ENCODE measurements around the gene GGCT. TPM values are rescaled to one million over a fixed set of nuclear protein-coding genes. Genes with fewer than 3 reads are reported as not detected.

The GGCT gene
- total RNA-seq, 1 experiment from 2014 or later: 67.6 TPM

DNA sequence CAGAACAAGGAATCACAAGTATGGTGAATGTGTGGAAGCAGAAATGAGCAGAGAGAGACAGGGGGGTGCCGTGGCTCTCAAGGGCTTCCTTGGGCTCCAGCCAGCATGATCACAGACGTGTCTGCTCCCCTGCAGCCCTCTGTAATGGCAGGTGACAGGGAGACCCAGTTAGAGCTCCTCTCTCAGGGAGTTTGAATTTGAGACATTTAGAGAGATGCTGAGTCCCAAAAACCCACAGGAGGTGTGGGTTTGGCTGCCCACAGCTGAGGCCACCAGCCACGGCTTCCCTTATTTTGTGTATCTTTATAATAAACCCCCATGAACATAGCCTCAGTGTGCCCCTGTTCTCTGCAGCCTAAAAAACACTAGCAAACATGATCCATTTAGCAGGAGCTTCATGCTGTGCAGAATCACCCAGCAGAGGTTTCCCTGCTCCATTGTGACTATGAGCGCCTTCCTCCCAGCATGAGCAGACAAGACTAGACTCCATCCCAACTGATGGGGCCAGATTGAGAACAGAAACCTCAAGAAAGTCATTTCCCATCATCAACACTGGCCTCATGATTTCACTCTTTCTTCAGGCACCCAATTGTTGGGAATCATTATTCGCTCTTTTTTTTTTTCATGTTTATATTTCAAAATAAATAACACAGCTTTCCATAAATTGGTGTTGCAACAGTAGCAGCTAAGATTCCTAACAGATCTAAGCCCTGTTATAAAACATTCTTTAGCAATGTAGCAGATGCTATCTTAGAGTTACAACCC is 39.4 kb downstream of the GGCT start:
- H3K27me3 ChIP-seq (ENCODE audit: low read length): no peaks in the 10 kb centered on the region
- TF ChIP-seq, protein P1, sequence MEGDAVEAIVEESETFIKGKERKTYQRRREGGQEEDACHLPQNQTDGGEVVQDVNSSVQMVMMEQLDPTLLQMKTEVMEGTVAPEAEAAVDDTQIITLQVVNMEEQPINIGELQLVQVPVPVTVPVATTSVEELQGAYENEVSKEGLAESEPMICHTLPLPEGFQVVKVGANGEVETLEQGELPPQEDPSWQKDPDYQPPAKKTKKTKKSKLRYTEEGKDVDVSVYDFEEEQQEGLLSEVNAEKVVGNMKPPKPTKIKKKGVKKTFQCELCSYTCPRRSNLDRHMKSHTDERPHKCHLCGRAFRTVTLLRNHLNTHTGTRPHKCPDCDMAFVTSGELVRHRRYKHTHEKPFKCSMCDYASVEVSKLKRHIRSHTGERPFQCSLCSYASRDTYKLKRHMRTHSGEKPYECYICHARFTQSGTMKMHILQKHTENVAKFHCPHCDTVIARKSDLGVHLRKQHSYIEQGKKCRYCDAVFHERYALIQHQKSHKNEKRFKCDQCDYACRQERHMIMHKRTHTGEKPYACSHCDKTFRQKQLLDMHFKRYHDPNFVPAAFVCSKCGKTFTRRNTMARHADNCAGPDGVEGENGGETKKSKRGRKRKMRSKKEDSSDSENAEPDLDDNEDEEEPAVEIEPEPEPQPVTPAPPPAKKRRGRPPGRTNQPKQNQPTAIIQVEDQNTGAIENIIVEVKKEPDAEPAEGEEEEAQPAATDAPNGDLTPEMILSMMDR (conservative IDR thresholded peaks at IDR 0.05; ENCODE audit: low read depth, low read length): no peak
- no peak for TF ChIP-seq EZH2 (IDR thresholded peaks at IDR 0.05; ENCODE audit: low read length, unreplicated experiment)
- no peak for TF ChIP-seq EZH2phosphoT487 (IDR thresholded peaks at IDR 0.05; ENCODE audit: borderline replicate concordance, low read length)
- H3K36me3 ChIP-seq (ENCODE audit: low read depth, low read length): no peaks in the 10 kb centered on the region
- DNase-seq: no peak
- no peaks in the 10 kb centered on the region for H4K20me1 ChIP-seq (ENCODE audit: low read length)
- no TSS peak for BruUV-seq (replicated peaks)
- ChIA-PET POLR2A (ENCODE audit: unreplicated experiment) (no interaction called here), CTCF (no interaction called here)
- no peaks in the 10 kb centered on the region for H3K9me2 ChIP-seq (replicated peaks; ENCODE audit: low read length)
- ATAC-seq: no peak
- intact Hi-C loops (cut with micrococcal nuclease): no loop called here
- H3K9me3 ChIP-seq (ENCODE audit: low read length): no peaks in the 10 kb centered on the region
- no peak overlapping the region for H3K4me3 ChIP-seq (ENCODE audit: low read length)
- no peak overlapping the region for H3K27ac ChIP-seq (ENCODE audit: low read length)
- no peaks in the 10 kb centered on the region for H3K79me2 ChIP-seq (ENCODE audit: low read length)
- no peaks in the 10 kb centered on the region for H3K4me1 ChIP-seq (ENCODE audit: insufficient read depth, low read length)
- no peak overlapping the region for H3K4me2 ChIP-seq (ENCODE audit: low read length)
- H3K9ac ChIP-seq (ENCODE audit: low read length): no peak overlapping the region
- no peaks in the 10 kb centered on the region for H3F3A ChIP-seq (ENCODE audit: low read length, unreplicated experiment)
- H2AFZ ChIP-seq (ENCODE audit: low read length): no peak overlapping the region

DNA sequence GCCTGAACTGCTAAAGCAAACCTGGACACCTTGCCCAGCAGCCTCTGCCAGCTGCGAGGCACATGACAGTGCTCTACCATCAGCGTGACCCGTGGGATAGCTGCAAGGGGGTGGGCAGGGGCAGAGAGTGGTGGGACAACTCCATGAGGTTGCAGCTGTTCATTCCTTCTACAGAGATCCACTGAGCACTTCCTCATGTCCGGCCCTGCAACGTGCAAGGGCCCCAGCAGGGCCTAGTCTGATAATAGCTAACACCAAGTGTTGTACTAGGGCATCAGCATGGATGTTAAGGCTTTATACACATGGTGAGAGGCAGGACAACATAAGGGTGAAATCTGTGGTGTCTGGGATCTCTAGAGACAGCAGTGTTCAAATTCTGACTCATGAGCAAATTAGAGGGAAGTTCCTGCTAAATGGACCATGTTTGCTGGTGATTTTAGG is 40.4 kb downstream of the GGCT start:
- no peak for TF ChIP-seq EZH2 (IDR thresholded peaks at IDR 0.05; ENCODE audit: low read length, unreplicated experiment)
- TF ChIP-seq, protein P1 (conservative IDR thresholded peaks at IDR 0.05; ENCODE audit: low read depth, low read length): no peak
- TF ChIP-seq EZH2phosphoT487 (IDR thresholded peaks at IDR 0.05; ENCODE audit: borderline replicate concordance, low read length): no peak
- DNase-seq (no peak), ATAC-seq (no peak)
- POLR2A ChIA-PET (ENCODE audit: unreplicated experiment): interaction anchor here (0.5 kb wide), 1 partner anchor 107 kb away, joined by 3 read pairs; no protein-coding TSS in a partner anchor
- CTCF ChIA-PET: no interaction called here
- no peaks in the 10 kb centered on the region for H3K9me2 ChIP-seq (replicated peaks; ENCODE audit: low read length)
- H3K4me1 ChIP-seq (ENCODE audit: insufficient read depth, low read length): peaks cover 8% of the 10 kb centered on the region
- H2AFZ ChIP-seq (ENCODE audit: low read length): no peak overlapping the region
- no TSS peak for BruUV-seq (replicated peaks)
- no peak overlapping the region for H3K27ac ChIP-seq (ENCODE audit: low read length)
- no peak overlapping the region for H3K4me3 ChIP-seq (ENCODE audit: low read length)
- no peaks in the 10 kb centered on the region for H3K79me2 ChIP-seq (ENCODE audit: low read length)
- H3F3A ChIP-seq (ENCODE audit: low read length, unreplicated experiment): no peaks in the 10 kb centered on the region
- no peak overlapping the region for H3K9ac ChIP-seq (ENCODE audit: low read length)
- no peaks in the 10 kb centered on the region for H3K9me3 ChIP-seq (ENCODE audit: low read length)
- intact Hi-C loops (cut with micrococcal nuclease): no loop called here
- no peaks in the 10 kb centered on the region for H3K27me3 ChIP-seq (ENCODE audit: low read length)
- no peaks in the 10 kb centered on the region for H4K20me1 ChIP-seq (ENCODE audit: low read length)
- H3K36me3 ChIP-seq (ENCODE audit: low read depth, low read length): no peaks in the 10 kb centered on the region
- no peak overlapping the region for H3K4me2 ChIP-seq (ENCODE audit: low read length)

GRCh38 chr7:30463405-30464145 is 41.1 kb downstream of the GGCT start:
- no peaks in the 10 kb centered on the region for H3K9me3 ChIP-seq (ENCODE audit: low read length)
- H3K9ac ChIP-seq (ENCODE audit: low read length): no peak overlapping the region
- no peaks in the 10 kb centered on the region for H3K36me3 ChIP-seq (ENCODE audit: low read depth, low read length)
- TF ChIP-seq EZH2 (IDR thresholded peaks at IDR 0.05; ENCODE audit: low read length, unreplicated experiment): no peak
- no peak for TF ChIP-seq EZH2phosphoT487 (IDR thresholded peaks at IDR 0.05; ENCODE audit: borderline replicate concordance, low read length)
- TF ChIP-seq, protein P1 (conservative IDR thresholded peaks at IDR 0.05; ENCODE audit: low read depth, low read length): no peak
- no peak overlapping the region for H3K4me3 ChIP-seq (ENCODE audit: low read length)
- no peaks in the 10 kb centered on the region for H3K9me2 ChIP-seq (replicated peaks; ENCODE audit: low read length)
- no peak overlapping the region for H3K4me2 ChIP-seq (ENCODE audit: low read length)
- no peaks in the 10 kb centered on the region for H3K27me3 ChIP-seq (ENCODE audit: low read length)
- ChIA-PET POLR2A (ENCODE audit: unreplicated experiment) (no interaction called here), CTCF (no interaction called here)
- ATAC-seq: no peak
- intact Hi-C loops (cut with micrococcal nuclease): no loop called here
- DNase-seq: no peak
- peaks cover 10% of the 10 kb centered on the region for H3K4me1 ChIP-seq (ENCODE audit: insufficient read depth, low read length)
- H4K20me1 ChIP-seq (ENCODE audit: low read length): no peaks in the 10 kb centered on the region
- no TSS peak for BruUV-seq (replicated peaks)
- H3K79me2 ChIP-seq (ENCODE audit: low read length): no peaks in the 10 kb centered on the region
- no peaks in the 10 kb centered on the region for H3F3A ChIP-seq (ENCODE audit: low read length, unreplicated experiment)
- H2AFZ ChIP-seq (ENCODE audit: low read length): no peak overlapping the region
- H3K27ac ChIP-seq (ENCODE audit: low read length): no peak overlapping the region
